GM23248 (cell line): ENCODE measurements around the gene GIPC2.

Source experiments
- EZH2 ChIP-seq: fragments of 200-600 bp; sonication (generic); IDR thresholded peaks from 2 replicates; pipeline ENCODE4 v1.6.1; 2018; ENCODE audit warnings: antibody characterized with exemption, mild to moderate bottlenecking; ENCODE audit not compliant: insufficient read depth, poor library complexity, severe bottlenecking
- EZH2phosphoT487 ChIP-seq: fragments of 200-600 bp; sonication (generic); IDR thresholded peaks from 2 replicates; pipeline ENCODE4 v1.6.1; 2018; ENCODE audit warnings: antibody characterized with exemption, moderate library complexity, mild to moderate bottlenecking, low read depth; ENCODE audit not compliant: insufficient read depth

DNA sequence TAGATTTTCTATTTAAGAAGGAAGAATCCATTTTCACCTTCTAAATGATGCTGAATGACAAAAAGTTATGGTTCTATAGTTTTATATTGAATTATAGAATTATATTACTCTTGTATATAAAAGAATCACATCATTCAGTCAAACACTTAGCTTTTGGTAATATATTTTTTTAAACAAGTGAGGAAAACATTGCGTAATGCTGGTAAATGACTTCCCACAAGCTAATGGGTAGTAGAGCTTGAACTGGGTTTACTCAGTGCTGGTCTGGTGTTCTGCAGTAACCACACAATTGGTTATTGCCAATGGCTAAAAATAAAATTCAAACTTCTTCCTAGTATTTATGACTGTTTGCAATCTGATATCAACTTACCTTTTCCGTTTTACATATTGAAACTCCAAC lies 10.6 kb upstream of the GIPC2 start:
- TF ChIP-seq EZH2 = no peak
- TF ChIP-seq EZH2phosphoT487 = no peak
